Measurements from ENCODE around the gene APRT.
"Not testable (repeated sequence)": the region's sequence is repeated elsewhere in the genome, so short reads cannot be mapped to it uniquely, and the experiment has no call there.

APRT gene

DNA sequence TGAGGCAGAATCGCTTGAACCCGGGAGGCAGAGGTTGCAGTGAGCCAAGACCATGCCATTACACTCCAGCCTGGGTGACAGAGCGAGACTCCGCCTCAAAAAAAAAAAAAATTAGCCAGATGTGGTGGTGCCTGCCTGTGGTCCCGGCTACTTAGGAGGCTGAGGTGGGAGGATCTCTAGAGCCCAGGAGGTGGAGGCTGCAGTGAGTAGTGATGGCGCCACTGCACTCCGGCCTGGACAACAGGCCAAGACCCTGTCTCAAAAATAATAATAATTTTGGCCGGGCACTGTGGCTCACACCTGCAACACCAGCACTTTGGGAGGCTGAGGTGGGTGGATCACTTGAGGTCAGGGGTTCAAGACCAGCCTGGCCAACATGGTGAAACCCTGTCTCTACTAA is 23.0 kb downstream of the APRT start:
- DNase-seq (ENCODE audit: low read depth in 2 of 2): not testable (repeated sequence)

DNA sequence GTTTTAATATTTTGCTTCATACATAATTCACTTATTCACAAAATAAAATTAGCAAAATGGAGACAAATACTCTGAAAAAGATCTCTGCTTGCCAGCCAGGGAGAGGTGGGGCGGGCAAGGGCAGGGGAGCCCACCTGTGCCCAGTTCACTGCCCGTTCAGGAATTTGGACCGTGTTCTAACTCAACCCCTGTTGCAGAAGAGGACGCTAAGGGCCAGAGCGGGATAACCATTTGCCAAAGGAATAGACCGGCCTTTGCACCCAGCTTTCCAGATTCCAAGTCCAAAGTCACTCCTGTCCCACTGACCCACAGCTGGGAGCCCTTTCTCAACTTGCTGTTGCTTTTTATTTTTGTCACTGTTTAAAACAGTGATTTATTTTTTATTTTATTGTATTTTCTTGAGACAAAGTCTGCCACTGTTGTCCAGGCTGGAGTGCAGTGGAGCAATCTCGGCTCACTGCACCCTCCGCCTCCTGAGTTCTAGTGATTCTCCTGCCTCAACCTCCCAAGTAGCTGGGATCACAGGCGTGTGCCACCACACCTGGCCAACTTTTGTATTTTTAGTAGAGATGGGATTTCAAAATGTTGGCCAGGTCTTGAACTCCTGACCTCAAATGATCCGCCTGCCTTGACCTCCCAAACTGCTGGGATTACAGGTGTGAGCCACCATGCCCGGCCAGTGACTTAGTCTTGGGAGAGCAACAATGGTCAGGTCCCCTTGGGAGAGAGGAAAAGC is 24.0 kb downstream of the APRT start:
- no peak for DNase-seq (ENCODE audit: low read depth in 2 of 2)

DNA sequence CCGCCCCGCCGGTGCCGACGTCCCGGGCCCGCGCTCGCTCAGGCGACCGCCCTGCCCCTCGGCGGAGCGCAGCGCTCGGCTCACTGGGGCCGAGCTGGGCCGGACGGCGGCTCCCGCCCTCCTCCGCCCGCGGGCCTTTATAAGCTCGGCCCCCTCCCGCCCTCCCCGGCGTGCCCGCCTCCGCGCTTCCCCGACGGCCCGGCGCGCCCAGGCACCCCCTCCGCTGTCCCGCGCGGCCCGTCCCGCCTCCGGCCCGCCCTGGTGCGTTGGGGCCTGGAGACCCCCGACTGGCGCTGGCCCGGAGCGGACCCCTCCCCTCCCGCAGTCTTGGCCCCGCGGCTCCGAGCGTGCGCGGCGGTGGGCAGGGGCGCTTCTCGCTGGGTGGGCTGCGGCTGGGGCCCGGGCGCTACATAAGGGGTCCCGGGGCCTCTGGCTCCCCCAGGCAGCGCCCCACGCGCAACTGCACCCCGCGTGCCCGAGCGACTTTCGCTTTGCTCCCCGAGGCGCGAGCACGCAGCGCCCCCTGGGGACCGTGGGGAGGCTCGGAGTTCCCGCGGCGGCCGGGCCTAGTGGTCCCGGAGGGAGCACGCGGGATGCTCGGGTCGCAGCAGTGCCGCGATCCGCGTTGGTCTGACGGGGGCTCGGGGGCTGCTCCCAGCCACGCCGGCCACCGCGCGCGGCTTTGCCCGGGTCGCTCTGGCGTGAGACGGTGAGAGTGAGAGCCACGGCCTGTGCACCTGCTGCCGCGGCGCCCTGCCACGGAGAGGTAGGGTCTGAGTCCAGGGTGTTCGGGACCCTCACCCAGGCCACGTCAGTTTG is 26.4 kb downstream of the APRT start, which contains the start of gene PIEZO1:
PIEZO1 (minus strand) TSS at position 115 of the 819 bp plus-strand sequence. CDS start 256 bp downstream, outside the sequence.
- peak in 1 of 2 experiments; percentile 63 for DNase-seq (ENCODE audit: low read depth in 2 of 2)

DNA sequence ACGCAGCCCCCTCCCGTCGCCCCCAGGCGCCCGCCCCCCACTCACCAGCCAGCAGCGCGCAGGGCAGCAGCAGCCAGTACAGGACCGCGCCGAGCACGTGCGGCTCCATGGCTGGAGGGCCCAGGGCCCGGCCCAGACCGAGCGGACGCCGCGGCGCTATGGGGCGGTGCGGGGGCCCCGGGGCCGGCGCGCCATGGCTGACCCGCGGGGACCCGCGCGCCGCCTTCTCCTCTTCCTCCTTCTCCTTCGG is 26.9 kb downstream of the APRT start:
- DNase-seq (ENCODE audit: low read depth in 2 of 2): no peak

DNA sequence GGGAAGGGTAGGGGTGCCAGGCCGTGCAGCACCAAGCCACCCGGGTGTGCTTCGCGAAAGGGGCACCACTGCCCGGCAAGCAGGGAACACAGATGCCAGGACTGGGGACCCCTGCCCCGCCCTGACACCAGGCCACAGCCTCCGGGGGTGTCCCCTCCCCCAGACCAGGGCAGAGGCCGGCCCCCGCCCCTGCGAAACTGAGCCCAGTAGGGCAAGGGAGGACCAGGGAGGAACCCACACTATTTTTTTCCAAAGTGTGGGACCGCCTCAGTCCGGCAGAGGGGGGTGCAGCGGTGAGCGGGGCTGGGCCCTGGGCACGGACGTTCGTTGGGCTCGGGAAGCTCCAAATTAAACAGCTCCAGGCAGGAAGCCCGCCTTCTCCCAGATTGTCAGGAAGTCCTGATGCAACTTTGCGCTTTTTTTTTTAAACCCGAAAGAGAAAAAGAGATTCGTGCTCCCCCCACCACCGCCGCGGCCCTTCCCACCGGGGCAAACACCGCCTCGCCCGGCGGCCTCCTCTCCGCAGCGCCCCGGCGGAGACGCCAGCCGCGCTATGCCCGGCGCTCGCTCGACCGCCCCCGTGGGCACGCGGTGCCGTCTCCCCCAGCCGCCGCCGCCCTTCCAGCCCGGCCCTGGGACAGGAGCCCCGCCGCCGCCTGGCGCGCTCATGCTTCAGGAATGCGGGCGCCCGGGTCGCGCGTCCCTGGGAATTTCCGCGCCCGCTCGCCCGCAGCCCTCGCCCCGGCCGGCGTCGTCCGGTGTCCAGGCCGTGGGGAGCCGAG is 27.5 kb downstream of the APRT start:
- DNase-seq (ENCODE audit: low read depth in 2 of 2): no peak

DNA sequence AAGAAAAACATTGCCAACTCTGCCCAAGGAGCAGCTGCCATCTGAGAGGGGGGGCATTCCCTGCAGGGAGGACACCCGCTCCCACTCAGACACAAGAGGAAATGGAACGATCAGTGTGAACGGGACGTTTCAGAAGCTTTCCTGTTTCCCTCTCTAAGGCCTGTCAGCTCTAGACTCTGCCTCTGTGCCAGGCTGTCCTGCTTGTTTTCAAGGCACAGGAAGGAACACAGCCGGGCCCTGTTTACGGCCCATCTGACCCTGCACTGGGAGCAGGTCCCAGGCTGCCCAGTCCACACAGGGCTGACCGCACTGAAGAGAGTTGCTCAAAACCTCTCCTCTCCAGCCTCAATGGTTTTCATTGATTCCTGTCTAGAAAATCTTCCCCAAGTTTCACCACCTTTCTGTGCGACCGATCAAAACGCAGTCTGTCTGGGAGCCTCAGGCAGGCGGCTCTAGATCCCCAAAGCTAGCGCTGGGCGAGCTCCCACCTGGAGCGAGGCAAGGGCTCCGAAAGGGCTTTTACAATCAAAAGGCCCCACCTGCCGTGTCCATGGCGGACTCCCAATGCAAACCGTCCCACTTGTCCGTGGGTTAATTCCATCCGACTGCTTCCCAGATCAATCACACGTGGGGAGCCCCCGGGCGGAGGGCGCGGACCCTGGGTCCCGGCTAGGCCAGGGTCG is 28.2 kb downstream of the APRT start:
- no peak for DNase-seq (ENCODE audit: low read depth in 2 of 2)

DNA sequence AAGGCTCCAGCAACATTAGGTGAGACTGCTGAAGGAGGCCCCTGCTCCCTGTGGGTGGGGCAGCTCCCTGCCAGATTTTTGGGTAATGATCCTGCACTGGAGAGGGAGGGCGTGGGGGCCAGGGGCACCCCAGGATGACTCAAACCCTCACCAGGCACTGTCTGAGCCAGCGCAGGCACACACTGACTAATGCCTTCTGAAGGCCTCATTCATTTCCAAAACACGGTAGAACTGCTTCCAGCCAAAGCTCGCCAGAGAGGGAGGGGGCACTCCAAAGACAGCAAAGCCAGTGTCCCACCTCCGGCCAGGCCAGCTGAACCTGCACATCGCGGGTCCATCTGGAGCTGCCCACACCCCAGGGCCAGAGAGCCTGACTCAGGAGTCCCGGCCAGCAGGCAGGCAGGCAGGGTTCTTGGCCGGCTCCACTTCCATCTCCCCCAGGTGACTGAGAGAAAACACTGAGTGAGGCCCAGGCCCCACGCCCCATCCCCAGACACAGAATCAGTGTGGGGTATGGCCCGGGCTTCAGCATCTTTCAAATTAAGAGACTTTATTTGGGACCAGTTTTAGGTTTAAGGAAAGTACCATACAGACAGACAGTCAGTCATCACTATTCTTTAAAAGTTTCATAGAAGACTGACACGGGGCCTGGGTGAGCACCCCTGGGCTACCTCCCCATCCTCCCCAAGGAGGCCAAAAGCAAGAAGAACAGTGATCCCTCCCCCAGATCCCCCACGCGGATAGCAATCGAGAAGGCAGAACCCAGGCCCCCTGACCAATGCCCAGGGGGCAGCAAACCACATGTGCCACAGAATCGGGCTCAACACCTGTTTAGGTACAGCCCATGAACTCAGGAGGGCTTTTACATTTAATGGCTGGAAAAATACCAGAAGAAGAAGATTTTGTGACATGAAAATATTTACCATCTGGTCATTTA is 29.0 kb downstream of the APRT start:
- peak; percentile 74 to 78 for DNase-seq (ENCODE audit: low read depth in 2 of 2)

DNA sequence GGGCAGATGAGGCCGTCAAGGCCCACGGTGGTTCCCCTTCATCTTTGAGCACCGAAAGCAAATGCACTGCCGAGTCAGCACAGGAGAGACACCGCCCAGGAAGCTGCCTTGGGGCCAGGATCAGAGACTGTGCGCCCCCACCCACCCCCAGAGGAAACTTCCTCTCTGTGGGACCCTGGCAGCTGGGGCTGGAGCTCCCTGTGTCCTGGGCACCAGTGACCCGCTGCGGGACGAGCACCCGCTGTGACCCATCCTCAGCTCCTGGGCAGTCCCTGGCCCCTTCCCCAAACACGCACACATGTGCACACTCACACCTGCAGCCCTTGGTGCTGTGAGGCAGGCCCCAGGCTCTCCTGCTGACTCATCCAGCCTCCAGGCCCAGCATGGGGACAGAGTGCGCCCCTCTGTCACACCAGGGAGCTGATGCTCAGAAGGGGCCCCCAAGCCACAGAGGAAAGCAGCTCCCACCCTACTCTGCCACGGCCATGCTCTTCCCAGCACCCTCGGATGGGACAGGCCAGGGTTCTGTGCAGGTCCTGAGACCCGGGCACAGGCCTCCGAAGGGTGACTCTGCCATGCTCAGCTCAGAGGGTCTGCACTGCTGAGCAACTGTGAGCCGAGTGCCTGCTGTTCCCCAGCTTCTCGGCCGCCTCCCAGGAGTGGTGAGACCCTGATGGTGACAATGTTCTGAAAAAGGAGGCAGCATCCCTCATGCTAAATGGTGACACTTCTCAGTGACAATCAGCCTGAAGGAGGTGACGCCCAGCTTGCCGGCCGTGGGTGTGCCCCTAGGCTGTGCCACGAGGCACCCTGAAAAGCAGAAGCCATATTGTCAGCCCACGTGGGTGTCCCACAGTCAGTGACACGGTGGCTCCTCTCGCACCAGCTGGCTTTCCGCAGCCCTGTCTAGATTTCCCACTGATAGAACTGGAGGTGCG is 30.3 kb downstream of the APRT start:
- DNase-seq (ENCODE audit: low read depth in 2 of 2): peak in 1 of 2 experiments; percentile 67

DNA sequence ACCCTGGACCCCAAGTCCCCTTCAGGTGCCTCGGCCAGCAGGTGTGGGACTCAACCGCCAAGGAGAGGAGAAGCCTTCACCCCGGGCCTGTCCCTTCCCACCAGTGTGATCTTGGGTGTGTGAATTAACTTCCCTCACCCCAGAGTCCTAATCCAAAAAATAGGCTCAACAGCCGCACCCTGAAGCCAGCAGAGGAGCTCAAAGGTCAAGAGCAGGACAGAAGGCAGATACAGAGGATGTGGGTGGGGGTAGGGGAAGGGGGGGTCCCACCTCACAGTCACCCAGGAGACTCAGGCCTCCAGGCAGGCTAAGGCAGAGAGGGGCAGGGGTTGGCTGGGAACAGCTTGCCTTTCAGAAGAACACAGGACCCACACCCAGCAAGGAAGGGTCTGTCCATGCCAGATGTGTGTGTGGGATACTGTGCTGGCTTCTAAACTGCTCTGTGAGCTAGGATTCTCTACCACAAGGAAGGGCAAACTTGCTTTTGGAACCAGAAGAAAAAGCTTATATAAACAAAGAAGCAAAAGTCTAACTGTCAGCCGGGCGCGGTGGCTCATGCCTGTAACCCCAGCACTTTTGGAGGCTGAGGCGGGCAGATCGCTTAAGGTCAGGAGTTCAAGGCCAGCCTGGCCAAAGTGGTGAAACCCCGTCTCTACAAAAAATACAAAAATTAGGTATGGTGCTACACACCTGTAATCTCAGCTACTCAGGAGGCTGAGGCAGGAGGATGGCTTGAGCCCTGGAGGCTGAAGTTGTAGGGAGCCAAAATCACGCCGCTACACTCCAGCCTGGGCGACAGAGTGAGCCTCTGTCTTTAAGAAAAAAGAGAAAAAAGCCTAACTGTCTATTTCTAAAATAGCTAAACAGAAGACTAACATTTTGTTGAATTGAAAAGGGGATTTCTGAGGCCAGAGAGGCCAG is 31.3 kb downstream of the APRT start:
- DNase-seq (ENCODE audit: low read depth in 2 of 2): no peak

DNA sequence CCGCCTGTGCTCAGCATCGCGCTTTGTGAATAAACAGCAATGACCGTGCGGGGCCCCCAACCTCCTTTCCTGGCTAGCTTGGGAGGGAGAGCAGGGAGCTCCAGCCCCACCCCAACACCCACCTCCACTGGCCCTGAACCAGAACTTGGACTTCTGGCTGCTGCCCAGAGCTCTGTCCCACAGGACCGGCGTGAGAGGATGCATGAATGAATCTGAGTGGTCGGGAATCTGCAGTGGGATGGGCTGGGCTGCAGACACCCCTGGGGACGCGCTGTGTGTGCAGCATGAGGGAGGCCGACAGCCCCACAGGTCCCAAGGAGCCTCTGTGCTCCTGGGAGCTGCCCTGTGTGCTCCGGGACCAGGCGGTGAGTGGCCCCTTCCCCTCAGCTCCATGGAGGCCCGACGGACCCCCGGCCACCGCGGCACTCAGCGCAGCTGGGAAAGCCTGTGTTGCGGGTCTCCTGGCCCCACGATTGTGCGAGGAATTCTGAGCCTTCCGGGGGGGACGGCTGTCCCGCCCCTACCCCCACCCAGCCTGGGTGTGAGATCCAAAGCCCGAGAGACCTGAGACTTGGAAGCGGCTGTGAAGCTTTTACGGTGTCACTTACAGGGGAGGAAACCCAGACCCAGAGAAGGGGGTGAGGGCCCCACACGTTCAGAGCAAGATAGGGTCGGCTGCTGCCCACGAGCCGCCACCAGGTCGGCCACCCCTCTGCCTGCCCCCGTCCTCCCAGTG is 32.2 kb downstream of the APRT start:
- DNase-seq (ENCODE audit: low read depth in 2 of 2): no peak

DNA sequence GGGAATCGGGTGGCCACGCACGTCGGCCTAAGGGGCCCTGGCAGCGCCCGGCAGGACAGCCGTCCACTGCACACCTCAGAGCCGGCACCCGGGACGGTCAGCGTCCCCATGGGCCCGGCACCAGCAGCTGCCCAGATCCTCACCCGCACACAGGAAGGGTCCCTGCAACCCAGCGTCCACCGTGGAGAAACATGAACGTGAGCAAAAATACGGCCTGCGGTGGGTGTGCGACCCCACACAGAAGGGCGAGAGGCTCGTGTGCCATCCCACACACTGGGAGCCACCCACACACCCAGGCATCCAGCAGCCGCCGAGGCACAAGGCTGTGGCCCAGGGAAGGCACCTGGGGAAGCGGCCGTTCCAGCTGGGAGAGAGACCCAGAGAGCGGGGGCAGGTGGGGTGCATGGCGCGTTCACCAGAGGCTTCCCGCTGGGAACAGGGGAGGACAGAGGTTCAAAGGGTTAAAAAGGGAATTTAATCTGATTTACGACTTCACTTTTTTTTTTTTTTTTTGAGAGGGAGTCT is 33.1 kb downstream of the APRT start:
- no peak for DNase-seq (ENCODE audit: low read depth in 2 of 2)

DNA sequence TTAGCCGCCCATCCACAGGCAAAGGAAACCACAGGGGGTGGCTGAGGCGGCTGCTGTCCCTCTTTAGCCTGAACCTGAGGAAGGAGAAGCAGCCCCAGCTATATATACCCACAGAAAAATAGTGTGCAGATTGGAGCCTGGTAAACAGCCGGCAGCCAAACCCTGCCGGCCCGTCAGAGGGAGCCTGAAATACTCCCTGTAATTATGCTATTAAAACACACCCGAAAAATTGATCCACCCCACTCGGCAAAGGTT is 33.5 kb downstream of the APRT start:
- DNase-seq (ENCODE audit: low read depth in 2 of 2): no peak

DNA sequence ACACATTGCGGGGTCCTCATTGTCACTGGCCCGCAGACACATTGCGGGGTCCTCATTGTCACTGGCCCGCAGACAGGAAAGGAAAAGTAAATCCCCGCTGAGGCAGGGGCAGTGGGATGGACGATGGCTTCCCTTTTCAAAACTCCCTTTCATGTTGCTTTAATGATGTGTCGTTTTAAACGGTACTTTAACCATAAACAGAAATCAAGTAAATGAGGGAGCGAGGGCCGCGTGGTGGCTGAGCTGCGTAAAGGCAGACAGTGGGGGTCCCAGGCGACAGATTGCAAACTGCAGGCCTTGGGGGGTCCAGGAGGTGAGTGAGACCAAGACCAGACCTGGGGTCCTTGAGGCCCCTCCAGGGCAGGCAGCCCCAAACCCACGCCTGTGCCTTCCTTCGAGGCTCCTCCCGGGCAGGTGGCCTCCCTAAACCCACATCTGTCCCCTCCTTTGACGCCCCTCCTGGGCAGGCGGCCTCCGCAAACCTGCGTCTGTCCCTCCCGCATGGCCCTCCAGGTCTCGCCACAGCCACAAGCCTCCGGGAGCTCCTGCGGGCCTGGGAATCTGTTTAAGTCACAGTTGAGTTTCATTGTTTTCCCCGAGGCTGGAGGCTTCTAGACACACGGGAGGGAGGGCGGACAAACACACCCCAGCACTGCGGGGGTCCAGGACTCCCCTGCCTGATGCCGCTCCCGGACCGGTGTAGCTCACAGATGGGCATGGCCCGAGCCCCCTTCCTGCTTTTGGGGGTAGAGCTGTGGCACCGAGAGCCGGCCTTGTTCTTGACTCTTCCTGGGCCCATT is 34.1 kb downstream of the APRT start:
- DNase-seq (ENCODE audit: low read depth in 2 of 2): no peak

DNA sequence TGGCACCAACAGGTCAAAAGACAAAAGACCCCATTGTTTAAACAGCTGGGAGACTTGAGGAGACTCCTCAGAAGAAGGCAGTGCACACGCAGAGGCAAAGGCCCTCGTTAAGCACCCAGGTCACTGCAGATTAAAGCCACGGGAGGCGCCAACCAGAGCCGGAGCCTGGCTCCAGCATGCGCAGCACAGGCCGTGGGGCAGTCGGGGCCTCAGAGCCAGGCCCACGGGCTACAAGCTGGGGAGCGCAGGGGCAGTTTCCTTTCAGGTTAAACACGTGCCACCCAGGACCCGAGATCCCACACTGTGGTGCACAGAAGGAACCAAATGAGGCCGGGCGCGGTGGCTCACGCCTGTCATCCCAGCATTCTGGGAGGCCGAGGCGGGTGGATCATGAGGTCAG is 35.9 kb downstream of the APRT start:
- no peak for DNase-seq (ENCODE audit: low read depth in 2 of 2)

DNA sequence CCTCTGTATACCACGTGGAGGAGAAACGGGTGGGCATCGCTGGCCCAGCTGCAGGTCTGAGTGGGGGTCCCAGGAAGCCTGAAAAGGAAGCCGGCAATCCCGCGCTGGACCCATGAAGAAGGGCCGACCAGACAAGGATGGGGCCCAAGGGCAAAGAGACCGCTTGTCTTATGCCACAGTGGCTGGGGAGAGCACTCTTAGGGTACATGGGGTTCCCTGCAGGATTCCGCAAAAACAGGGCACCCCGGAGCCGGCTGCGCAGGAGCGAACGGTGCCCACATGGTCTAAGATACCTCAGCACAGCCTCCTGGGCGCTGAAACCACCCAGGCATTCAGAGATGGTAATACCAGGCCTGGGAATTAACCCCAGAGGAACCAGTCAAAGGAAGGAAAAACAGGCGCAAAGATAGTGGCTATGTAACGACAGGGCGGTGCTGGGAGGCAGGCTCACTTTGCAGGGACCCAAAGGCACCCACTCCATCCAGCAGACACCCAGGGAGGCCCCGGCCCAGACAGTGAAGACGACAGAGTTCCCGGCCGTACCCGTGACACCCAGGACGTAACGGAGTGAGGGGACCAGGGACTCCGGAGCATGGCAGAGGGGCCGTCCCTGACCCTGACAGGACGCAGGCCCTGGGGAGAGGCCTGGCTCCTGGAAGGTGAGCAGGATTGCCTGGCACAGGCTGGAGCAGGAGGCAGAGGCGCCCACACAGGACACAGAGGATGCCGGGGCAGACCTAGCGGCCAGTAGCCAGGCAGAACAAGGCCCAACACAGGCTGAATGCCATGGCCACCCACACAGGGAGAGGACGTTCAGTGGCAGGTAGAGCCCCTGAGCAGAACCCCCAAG is 37.0 kb downstream of the APRT start:
- DNase-seq (ENCODE audit: low read depth in 2 of 2): no peak

DNA sequence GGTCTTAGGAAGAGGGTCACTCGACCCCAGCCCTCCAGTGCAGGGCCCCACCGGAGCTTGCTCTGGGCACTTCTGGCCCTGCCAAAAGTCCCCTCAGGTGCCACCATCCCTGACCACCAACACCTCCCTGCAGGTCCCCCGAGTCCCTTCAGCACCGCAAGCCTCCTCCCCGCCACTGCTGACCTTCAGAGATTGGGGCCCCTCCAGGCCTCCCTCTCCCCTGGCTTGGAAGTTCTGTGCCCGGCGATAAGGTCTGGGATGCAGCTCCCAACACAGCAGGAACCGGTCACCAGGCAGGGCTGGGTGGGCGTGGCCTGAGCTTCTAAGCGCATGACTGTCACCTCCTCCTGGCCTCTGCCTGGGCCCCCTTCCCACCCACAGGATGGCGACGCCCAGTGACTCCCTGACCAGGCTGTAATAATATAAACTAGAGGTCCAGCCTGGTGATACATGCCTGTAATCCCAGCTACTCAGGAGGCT is 37.9 kb downstream of the APRT start:
- DNase-seq (ENCODE audit: low read depth in 2 of 2): no peak

Measured in stimulated activated CD4-positive, alpha-beta T cell treated with anti-CD3 and anti-CD28 coated beads, Interleukin-12 subunit alpha, Interleukin-12 subunit beta, amount 100 ng/mL, for 24 hours (primary cell).